GM15510 (cell line): Measurements from ENCODE around the gene KLHL13.

Experiments
- POLR2A ChIP-seq: IDR thresholded peaks from 3 replicates; pipeline ENCODE4 v1.6.1; 2011; ENCODE audit warnings: borderline replicate concordance; ENCODE audit not compliant: insufficient read length; ENCODE audit errors: extremely low read depth

Gene KLHL13

GRCh38 chrX:118116713-118117550 lies at the start of gene KLHL13:
KLHL13 (minus strand) TSS chrX:118116810; CDS start chrX:118028473, 88,337 bp downstream.
- no peak for TF ChIP-seq POLR2A

- TF ChIP-seq POLR2A = no peak
These were observed 47.5 kb upstream of the KLHL13 start for GRCh38 chrX:118164138-118164537.

- TF ChIP-seq POLR2A = no peak
These were observed 40.5 kb upstream of the KLHL13 start for GRCh38 chrX:118156953-118157608.

- no peak for TF ChIP-seq POLR2A
These were observed 39.8 kb upstream of the KLHL13 start for GRCh38 chrX:118156254-118156952.

GRCh38 chrX:118153270-118153669 lies 36.7 kb upstream of the KLHL13 start:
- TF ChIP-seq POLR2A = no peak

GRCh38 chrX:118152721-118153120 lies 36.1 kb upstream of the KLHL13 start:
- TF ChIP-seq POLR2A = no peak

- no peak for TF ChIP-seq POLR2A
These were observed 32.1 kb upstream of the KLHL13 start for GRCh38 chrX:118148737-118149136.

- TF ChIP-seq POLR2A = no peak
These were observed 27.0 kb upstream of the KLHL13 start for GRCh38 chrX:118143578-118143977.

GRCh38 chrX:118131336-118131735 lies 14.7 kb upstream of the KLHL13 start:
- no peak for TF ChIP-seq POLR2A

GRCh38 chrX:118129681-118130080 lies 13.1 kb upstream of the KLHL13 start:
- no peak for TF ChIP-seq POLR2A

- no peak for TF ChIP-seq POLR2A
These were observed 12.1 kb upstream of the KLHL13 start for GRCh38 chrX:118128724-118129123.

GRCh38 chrX:118126286-118126685 lies 9.7 kb upstream of the KLHL13 start:
- TF ChIP-seq POLR2A = no peak

GRCh38 chrX:118117741-118118140 lies 1.1 kb upstream of the KLHL13 start:
- TF ChIP-seq POLR2A = no peak

- TF ChIP-seq POLR2A = no peak
These were observed 477 bp downstream of the KLHL13 start for GRCh38 chrX:118115953-118116712.

GRCh38 chrX:118114971-118115370 lies 1.6 kb downstream of the KLHL13 start:
- no peak for TF ChIP-seq POLR2A

- no peak for TF ChIP-seq POLR2A
These were observed 7.5 kb downstream of the KLHL13 start for GRCh38 chrX:118109065-118109464.

GRCh38 chrX:118108304-118108703 lies 8.3 kb downstream of the KLHL13 start:
- no peak for TF ChIP-seq POLR2A
